Measurements from ENCODE around the gene PRELP.
A peak's percentile ranks its signal among the peaks of the same experiment; 100 is the strongest.
"Not testable (repeated sequence)": the region's sequence is repeated elsewhere in the genome, so short reads cannot be mapped to it uniquely, and the experiment has no call there.

Gene PRELP

DNA sequence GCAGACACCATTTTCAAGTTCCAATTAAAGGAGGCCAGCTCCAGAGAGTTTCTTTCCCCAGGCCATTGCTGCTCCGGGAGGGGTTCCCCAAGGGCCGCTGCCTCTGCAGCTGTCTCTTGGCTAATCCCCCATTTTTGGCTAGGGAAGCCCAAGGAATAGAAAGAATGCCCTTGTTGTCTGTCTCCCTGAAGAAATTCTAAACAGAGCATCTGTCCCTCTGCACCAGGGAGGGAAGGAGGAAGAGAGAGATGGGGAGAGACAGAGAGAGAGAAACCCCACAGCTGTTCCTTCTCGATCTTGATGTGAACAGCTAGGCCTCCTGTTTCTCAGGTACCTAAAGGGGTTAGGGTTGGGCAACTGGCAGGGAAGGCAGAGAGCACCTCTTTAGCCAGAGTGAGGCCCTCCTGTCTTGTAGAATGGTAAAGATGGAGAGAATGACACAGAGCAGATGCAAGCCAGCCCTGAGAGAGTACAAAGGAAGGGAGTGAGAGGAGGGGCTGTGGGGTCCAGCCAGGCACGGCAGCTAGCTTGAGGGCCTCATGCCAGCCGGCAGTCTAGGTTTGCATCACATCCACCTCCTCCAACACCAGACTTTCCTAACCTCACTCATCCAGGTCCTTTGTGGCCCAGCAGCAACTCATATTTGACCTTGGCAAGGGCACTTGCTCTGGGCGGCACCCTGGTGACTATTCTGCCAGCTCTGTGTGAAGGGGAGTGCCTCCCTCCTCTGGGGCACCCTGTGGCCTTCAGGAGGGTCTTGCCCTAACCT is 31.4 kb downstream of the PRELP start:
- no peak for DNase-seq (ENCODE audit: low read depth, low spot score)

DNA sequence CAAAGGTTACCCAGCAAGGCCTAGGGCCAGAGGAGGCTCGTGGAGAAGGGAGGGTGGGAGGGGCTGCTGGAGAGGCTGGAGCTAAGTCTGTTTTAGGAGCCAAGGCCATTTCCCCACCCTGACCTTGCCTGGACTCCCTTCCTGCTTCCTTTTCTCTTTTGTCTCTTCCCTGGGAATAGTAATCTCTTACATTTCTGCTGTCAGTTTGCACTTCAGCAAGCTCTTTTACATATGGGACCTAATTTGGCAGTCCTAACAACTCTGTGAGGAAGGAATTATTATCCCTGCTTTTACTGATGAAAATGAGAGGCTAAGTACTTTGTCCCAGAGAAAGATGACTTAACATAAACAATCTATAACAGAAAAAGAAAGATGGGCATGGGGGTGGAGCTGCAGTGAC is 32.2 kb downstream of the PRELP start:
- DNase-seq (ENCODE audit: low read depth, low spot score): no peak

DNA sequence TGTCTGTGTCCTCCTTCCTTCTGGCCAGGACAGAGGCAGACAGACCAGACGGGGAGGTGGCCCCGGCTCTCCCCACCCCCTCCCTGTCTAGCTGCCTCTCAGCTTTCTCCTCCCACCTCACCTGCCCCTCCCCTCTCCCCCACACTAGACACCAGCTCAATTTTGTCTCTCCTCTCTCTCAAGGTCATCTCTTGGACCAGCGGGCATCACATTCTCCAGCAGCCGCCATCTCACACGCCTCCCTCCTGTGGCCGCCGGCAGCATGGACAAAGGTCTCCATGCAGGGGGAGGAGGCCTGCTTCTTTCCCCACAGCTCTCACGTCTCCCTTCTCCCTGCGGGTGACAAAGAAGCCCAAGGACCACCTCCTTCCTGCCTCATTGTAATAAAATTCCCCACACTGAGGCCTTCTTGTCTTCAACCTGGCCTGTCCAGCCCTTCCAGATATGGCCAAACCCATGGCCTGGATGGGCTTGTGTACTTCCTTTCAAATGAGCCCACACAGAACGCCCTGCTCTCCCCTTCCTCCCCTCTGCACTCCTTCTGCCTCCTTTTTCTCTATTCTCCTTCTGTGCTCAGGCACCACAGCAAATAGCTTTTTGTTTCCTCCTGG is 33.0 kb downstream of the PRELP start:
- DNase-seq (ENCODE audit: low read depth, low spot score): no peak

DNA sequence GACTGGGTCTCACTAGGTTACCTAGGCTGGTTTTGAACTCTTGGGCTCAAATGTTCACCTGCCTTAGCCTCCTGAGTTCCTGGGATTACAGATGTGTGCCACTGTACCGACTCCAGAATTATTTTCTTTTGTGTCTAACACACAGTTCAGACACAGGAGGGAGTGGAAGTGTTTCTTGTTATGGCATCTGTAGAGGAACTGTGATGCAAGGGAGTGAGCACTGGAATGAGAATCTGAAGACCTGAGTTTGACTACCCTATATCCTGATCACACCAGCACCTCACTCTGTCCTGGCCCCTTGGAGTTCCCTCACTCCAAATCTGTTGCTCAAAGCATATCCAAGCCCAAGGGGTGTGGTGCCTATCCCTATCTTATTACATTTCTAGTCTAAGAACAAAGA is 33.5 kb downstream of the PRELP start:
- DNase-seq (ENCODE audit: low read depth, low spot score): no peak

DNA sequence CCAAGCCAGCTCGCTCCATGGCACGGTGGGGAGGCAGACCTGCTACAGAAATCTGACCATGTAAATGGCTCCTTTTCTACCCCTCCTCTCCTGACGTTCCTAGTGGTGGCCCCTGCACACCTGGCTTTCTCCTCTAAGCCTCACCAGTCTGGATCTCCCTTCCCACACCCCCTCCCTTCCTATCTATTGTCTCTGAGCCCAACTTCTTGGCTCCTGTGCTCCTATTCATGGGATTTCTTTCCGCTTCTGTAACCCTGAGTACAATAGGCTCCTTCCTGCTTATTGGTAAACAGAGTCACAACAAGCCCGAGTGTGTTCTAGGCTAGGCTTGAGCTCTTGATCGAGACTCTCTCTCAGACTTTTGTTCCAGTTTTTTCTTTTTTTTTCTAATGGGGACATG is 35.9 kb downstream of the PRELP start:
- no peak for DNase-seq (ENCODE audit: low read depth, low spot score)

DNA sequence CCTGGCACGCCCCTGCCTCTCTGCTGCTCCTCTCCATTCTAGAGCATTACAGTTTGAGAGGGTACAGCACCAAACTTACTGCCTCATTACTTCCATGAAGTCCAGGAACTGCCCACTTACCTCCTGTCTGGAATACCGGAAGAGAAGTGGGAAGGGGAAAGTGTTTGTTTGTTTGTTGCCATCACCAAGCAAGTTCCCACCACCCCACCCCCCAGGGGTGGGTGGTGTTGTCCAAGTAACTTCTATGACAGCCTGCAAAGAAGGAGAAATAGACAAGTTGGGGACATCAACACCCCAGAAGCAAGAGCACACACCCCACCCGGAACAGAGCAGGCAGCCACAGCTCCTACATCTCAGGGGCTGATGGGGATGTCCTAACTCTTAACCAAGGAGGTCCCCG is 36.3 kb downstream of the PRELP start:
- no peak for DNase-seq (ENCODE audit: low read depth, low spot score)

DNA sequence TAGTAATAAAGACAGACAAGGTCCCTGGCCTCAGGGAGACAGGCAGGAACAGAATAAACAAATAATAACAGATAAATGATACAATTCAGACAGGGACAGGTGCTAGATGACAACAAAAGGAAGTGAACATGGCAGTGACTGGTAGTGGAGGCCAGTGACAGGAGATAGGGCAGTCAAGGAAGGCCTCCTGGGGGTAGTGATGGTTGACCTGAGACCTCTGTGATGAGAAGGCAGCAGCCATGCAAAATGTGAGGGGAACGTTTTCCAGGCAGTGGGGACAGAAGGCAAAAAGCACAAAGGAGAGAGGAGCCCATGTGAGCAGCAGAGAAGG is 36.9 kb downstream of the PRELP start:
- no peak for DNase-seq (ENCODE audit: low read depth, low spot score)

DNA sequence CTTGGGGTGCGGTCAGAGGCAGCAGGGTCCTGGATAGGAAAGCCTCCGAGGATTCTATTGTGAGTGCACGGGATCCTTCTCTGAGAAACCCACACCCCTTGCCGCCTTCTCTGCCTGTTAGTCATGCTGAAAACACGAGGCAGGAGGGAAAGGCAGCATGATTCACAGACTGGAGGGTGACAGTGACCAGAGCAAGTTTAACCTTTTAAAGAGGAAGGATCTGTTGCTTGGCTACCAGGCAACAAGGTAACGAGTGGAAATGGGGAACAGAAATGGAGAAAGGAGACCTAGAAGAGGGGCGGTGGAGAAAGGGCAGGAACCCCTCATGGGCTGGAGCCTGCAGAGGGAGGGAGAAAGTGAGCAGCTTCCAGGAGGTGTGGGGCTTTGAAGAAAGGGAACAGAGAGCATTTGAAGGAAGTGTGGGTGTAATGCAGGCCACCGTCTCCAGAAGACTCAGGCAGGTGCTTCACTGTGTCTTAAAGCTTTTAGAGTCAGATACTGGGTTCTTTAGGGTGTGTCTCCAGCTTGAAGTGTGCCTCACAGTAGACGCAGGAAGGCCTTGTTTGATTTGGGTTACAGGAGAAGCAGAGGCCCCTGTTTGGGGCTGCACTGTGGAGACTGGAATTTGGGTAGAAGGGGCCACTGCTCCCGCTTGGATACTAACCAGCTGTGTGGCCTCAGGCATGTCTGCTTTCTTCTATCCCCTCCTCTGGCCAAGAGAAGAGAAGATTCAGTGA is 37.4 kb downstream of the PRELP start:
- peak; percentile 38 for DNase-seq (ENCODE audit: low read depth, low spot score)

DNA sequence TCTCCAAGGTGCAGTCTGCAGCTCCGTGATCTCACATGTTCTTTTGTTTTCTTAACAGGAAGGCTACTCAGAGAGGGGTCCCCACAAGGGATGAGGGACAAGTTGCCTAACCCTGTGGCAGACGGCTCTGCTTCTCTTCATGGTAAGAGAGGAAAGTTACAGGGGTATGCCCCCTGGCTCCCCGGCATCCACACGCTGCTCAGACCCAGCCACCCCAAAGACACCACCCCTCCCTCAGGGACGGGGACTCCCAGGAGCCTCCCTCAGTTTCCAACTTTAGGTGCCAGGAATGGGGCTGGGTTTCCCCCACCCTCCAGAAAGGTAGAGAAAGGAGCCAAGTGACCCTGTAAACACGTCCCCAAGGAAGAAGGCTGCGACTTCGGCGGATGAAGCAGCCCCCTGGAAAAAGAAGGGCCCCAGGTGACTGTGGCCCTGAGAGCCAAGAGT is 38.0 kb downstream of the PRELP start:
- no peak for DNase-seq (ENCODE audit: low read depth, low spot score)

DNA sequence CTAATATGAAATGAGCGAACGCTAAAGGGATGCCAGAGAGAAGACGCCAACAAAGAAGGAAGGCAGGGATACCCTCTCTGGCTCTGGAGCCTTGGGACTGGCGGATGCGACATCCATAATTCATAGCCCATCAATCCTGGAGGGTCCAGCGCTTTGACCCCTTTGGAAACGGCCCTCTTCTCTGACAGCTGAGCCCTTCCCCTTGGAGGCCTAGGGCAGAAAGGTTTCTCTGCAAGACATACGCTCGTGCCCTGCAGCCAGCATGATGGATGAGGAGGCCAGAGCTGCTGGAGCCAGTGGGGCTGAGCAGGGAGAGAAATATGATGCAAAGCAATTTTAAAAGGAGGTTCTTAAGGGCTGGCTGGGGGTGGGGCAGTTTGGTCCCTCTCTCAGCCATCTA is 40.6 kb downstream of the PRELP start:
- no peak for DNase-seq (ENCODE audit: low read depth, low spot score)

DNA sequence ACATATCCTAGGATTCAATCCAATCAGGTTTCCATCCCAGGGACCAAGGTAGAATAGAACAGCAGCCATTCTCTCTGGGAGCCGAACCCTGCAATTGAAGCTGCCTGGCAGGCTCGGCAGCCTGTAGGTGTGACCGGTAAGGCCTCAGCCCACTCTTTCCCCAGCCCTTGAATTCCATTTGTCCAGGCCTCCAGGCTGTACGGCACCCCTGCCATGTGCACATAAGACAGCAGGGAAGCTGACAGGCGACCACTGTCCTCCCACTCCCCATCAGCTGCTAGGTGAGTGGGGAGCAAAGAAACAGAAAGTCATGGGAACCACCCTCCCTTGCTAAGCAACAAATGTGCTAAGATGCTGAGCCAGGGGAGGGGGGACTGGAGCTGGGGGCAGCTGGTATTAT is 41.3 kb downstream of the PRELP start:
- no peak for DNase-seq (ENCODE audit: low read depth, low spot score)

DNA sequence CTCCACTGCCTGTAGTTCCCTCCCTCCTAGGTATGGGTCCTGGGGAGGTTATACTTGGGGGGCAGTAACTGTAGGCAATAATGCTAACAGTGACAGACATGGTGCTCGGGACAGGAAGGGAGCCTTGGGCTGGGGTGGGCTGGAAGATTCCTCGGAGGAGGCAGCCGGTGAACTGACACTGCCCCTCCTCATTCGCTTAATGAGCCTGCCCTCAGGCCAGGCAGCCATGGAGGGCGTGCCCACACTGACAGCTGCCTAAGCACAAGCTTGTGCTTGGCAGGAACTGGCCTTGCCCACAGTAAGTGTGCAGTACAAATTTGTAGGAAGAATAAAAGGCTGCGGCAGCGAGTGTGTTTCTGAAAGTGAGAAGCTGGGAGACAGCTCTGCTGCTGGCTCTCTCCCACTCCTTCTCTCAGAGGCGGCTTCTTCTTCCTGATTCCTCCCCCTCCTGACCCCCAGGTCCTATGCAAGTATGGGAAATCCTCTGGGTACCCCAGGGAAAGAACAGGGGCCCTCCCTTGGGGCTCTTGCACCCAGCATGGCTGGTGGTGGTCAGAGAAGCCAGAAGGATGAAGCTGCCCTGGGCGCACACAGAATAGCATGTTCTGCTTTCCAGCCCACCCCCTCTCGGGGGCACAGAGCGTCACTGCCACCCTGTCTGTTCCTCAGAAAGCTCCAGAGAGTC is 42.0 kb downstream of the PRELP start:
- no peak for DNase-seq (ENCODE audit: low read depth, low spot score)

DNA sequence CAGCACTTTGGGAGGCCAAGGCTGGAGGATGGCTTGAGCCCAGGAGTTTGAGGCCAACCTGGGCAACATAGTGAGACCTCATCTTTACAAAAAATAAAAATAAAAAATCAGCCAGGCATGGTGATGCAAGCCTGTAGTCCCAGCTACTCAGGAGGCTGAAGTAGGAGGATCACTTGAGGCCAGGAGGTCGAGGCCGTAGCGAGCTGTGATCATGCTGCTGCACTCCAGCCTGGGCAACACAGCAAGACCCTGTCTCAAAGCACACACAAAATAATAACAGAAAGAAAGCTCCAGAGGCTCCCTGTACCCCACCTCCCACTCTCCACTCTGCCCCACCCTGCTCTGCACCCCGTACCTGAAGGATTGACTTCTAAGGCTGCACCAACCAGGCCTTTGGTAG is 42.5 kb downstream of the PRELP start:
- DNase-seq (ENCODE audit: low read depth, low spot score): not testable (repeated sequence)

DNA sequence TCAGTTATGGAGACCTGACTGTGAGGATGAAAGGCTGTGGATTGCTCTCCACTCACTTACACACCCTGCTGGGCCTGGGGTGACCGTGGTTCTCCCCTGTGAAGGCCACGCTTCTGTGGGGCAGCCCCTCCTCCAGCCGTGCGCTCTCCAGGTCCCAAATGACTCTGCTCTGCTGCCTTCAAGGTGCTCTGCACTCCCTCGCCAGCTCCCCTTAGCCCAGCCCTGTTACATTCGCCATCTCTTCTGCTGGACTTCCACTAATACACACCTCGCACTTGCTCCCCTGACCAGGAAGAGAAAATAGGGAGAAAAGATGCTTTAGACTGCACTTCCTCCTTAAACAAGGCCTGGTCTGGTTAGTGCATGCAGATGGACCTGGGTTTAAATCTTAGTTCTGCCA is 42.9 kb downstream of the PRELP start:
- no peak for DNase-seq (ENCODE audit: low read depth, low spot score)

DNA sequence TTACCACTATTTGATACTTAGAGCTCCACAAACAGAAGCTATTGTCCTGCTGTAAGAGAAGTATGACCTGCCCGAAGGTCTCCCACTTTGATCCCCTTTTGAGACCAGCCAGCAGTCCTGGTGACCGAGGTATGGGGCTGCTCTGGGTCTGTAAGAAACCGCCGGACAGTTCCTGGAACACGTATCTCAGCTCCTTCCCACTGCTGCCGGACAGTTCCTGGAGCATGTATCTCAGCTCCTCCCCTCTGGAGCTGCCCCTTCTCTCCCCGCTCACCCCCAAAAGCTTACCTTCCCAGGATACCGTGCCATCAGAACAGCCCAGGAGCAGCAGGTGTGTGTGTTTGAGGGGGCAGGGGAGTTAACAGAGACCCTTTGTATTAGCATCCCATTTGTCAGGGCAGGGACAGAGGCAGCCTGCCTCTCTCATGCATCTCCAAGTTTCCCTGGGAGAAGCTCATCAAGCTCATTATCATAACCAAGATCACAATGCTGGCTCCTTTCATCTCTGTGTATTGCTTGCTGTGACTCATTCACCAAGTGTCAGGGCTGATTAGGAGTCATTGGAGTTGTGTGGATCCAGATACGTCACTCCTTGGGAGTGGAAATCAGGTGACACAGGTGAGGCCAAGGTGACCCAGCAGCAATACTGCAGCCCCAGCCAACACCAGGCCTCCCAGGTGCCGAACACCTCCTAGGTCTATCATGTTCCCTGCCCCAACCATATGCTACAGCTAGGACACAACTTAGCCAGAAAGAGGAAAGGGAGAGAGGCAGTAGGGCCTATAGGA is 43.6 kb downstream of the PRELP start:
- no peak for DNase-seq (ENCODE audit: low read depth, low spot score)

DNA sequence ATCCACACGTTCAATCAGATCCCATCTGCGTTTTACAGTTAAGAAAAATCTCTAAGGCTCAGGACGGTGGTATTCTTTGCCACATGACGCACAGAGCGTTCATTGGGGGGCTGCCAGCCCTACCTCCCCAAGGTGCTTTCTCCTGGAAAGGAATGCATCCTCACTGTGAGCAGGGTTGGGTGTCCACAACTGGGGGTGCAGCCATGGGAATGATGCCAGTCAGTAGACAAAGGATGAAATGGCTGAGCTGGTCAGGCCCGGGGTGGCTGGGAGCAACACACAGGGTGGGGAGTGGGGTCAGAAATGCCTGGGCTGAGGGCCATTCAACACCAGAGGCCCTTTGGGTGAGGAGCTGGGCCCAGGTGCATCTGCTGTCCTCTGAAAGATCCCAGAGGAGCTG is 44.3 kb downstream of the PRELP start:
- no peak for DNase-seq (ENCODE audit: low read depth, low spot score)

DNA sequence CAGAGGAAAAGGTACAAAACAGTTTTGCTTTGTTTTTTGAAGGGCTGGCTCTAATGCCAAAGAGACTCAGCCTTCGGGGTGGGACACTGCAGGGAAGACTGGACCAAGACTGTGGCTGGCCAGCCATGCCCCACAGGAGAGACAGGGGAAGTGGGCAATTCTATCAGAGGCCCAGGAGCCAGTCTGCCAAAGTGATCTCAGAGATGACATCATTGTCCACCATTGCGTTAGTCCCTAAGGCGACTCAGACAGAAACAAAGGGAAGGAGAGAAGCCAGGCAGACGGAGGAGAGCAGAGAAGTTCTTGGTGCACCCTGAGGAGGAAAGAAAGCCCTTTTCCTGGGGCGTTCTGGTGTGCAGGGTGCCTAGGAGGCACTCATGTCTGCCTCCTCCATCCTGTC is 44.7 kb downstream of the PRELP start:
- DNase-seq (ENCODE audit: low read depth, low spot score): no peak

DNA sequence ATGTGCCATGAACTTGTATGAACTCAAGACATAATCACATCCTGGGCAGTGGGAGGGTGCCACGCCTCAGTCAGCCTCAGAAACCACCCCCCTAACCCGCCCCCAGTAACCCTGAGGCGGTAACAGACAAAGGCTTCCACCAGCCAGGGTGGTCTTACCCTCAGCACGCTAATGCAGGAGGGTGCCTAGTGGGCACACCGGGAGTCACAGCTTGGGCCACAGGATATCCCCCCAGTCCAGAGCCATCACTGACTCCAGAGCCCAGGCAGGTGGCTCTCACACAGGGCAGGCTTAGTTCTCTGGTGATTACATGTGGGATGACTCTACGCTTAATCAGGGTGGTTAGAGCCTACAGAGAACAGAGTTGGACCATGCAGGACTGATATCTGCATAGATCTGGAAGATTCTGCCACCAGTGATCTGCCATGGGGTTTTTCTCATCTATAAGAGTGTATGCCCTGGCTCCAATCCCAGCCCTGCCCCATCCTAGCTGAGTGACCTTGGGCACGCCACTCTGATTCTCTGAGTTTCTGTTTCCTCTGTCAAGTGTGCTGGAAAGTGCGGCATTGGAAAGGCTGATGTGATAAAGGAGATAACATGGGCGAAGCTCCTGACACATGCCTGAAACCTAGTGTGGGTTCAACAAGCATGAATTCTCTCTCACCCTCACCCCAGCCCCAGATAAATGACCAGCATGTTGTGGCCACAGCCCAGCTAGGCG is 45.6 kb downstream of the PRELP start:
- no peak for DNase-seq (ENCODE audit: low read depth, low spot score)

DNA sequence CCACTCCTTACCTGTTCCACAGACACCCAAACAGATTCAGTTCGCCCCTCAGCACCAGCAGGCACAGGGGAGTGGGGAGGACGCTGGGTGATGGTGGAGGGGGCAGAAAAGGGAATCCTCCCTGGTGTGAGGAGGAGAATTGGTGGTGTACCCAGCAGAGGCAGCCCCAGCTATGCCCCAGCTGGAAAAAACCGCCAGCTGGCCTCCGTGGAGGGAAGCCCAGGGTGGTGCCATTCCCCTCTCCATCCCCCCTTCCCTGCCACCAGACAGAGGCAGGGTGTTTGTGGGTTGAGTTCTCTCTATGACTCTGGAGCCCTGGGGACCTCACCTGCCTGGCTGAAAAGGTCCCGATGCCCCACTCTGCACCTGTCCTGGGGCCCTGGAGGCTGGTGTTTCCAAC is 46.2 kb downstream of the PRELP start:
- DNase-seq (ENCODE audit: low read depth, low spot score): no peak

DNA sequence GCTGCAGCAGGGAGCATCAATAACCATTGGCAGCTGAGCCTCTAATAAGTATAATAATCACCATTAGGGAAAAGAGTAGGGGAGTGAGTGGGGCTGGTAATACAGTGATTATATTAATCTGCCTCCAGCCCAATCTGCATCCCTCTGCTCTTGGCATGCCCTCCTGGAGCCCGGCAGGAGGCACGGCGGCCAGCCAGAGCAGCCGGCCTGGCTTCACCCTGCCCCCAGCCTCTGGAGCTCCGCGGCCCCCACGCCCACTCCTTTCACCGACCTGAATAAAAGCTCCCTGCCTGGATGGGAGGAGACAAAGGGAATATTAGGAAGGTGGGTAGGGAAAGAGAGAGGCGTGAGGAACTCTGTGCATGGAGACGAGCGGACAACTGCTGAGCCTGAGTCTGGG is 46.6 kb downstream of the PRELP start:
- no peak for DNase-seq (ENCODE audit: low read depth, low spot score)

DNA sequence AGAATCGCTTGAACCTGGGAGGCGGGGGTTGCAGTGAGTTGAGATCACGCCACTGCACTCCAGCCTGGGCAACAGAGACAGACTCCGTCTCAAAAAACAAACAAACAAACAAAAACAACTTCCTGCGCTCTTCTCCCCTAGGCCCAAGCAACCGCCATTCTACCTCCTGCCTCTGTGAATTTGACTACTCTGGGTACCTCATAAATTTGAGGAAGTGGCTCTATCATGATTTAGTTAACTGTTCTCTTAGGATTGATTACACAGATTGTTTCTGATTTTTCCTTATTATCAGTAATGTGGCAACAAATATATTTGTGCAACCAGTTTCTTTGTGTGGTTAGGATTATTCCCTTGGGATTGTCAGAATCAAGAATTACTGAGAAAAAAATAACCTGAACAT is 48.1 kb downstream of the PRELP start:
- DNase-seq (ENCODE audit: low read depth, low spot score): no peak
